ENCODE results near the gene TUB.

Gene TUB

DNA sequence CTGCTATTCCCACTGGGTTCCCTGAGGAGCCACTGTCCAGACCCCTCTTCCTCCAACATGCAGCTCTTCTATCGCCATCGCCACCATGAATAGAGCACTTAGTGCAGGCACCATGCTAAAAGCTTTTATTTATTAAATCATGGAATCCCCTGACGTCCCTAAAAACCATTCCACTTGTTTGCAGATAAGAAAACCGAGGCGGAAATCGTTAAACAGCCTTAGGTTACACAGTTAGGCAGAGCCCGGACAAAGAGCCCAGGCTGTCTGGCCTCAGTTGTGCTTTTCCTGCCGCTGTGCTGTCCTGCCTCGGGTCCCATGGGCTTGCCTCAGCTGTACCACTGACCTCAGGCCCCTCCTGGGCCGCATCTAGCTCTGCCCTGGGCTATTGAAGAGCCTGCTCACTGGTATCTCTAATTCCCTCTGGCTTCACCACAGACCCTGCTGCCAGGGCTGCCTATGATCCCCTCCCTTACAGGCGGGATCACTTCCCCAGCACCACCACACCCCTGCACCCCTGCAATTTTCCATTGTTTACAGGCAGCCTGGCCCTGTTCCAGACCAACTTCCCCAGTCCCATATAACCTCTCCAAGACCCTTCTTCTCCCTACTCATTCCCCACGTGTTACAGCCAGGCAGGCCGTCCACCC is 13.0 kb upstream of the TUB start:
- H3K4me3 ChIP-seq (ENCODE audit: low read depth, low read length) = no peak overlapping the region

GRCh38 chr11:8068605-8069221 is 12.3 kb upstream of the TUB start:
- no peak overlapping the region for H3K4me3 ChIP-seq (ENCODE audit: low read depth, low read length)

DNA sequence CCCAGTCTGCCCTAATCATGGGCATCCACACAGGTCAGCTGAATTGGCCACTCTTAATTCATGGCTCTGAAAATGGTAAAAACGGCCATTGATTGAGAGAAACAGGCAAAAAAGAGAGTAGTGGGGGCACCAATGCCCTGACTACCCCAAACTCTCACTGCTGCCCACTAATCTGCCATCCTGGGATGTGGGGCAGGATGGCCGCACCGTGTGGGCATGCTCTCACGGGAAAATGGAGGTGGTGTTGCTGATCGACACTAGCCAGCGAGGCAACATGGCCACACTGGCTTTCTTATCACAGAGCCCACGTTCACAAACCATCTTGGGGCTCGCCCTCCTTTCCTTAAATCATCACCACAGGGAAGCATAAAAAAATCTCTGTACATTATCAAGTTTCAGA is 11.2 kb upstream of the TUB start:
- no peak overlapping the region for H3K4me3 ChIP-seq (ENCODE audit: low read depth, low read length)

DNA sequence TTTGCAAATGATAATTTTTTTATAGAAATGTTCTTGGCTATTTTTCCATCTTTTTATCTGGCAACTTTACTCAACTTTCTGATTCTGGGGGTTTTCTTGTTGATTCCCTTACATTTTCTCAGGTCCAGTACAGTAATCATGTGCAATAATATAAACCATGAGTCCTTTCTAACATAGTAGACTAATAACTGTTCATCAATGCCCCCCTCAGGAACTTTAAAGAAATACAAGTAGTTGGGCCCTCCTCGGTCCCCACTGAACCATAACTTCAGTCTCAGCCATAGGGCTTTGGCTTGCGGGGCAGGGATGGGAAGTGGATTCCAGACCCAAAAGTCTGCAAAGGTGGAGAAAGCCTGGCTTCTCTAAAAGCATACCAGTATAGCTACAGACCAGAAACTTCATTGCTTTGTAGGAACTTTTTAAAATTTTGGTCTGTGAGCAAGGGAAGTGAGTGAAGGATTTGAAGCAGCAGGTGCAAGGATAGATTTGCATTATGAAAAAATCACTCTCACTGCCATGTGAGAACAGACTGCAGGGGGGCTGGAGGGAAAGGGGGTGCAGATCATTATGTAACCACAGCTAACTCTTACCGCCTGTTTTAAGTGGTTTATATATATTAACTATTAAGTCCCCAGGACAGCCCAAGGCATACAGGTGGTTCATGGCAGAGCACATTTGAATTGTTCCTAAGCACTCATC is 10.4 kb upstream of the TUB start:
- H3K4me3 ChIP-seq (ENCODE audit: low read depth, low read length) = no peak overlapping the region

- H3K4me3 ChIP-seq (ENCODE audit: low read depth, low read length) = no peak overlapping the region
Measured at GRCh38 chr11:8071616-8072581, 9.1 kb upstream of the TUB start.

DNA sequence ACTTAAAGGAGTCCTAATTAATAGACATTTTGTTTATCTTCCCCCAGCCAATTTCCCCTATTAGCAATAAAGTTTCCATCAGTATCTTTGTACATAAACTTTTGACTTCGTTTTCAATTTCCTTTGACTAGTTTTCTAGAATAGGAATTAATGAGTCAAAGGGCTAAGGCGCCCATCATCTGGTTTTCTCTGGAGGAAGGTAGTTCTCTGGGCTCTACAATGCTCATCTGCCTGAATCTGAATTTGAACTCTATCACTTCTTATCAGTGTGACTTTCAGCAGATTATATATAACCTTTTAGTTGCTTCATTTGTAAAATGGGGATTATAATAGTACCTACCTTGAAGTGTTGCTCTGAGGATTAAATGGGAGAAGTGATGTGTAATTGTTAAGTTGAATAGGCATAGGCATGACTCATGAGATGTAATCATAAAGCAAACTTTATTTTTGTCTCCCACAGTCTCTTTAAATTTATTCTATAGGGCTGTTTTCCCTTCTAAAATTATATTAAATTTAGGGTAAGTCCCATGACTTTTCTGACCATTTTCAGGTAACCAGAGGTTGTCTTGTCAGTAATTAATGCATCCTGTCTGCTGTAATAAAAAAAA is 5.8 kb upstream of the TUB start:
- no peak overlapping the region for H3K4me3 ChIP-seq (ENCODE audit: low read depth, low read length)

DNA sequence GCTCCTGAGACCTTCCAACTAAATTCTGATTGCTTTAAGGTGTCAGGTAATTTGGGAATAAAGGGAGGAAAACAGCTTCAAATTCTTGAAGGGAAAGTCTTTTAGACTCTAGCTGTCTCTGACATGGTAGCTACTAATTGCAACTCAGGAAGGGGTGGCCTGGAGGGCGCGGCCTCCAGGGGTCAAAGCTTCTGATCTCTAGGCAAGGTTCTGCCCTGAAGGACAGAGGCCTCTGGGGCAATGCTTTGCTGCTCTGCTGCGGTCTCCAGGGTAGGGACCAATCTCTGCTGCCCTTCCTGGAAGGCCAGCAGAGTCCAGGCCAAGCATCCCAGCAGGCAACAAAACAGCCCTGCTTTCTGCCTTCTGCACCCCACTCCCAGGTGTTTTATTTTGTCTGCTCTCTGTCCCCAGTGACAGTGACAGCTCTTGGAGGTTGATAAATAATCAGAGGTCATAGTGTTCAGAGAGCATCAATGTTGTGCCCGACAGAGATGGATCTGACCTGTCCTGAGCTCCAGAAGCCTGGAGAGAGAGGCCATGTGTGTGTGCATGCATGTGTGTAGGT is 1.8 kb upstream of the TUB start:
- H3K4me3 ChIP-seq (ENCODE audit: low read depth, low read length) = no peak overlapping the region

DNA sequence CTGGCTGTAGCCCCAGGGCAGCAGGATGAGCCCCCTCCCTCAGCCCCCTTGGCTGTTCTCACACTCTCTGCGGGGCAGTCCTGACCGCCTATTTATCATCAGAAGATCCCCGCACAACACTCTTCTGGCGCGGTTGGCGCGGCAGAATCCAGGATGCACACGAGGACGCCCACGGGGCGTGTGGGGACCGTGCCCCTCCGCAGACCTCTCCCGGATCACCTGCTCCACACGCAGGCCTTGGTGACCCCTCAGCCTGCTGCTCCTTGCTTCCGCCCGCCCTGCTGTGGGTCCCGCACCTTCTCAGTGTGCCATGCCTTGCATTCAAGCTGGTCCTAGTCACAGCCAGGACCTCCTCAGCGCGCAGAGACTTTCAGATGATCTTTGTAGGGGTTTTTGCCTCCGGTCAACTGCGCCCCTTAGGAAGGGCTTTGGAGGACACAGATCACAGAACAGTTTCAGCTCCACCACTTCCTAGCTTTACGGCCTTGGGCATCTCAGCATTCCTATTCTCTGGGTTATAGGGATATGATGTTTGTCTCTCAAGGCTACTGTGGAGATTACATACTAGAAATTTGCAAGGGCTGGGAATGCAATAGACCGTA is 841 bp upstream of the TUB start:
- peak overlapping the region; percentile 51 for H3K4me3 ChIP-seq (ENCODE audit: low read depth, low read length)

- H3K4me3 ChIP-seq (ENCODE audit: low read depth, low read length) = peak overlapping the region; percentile 51
Measured at GRCh38 chr11:8081591-8082250, 710 bp downstream of the TUB start.

DNA sequence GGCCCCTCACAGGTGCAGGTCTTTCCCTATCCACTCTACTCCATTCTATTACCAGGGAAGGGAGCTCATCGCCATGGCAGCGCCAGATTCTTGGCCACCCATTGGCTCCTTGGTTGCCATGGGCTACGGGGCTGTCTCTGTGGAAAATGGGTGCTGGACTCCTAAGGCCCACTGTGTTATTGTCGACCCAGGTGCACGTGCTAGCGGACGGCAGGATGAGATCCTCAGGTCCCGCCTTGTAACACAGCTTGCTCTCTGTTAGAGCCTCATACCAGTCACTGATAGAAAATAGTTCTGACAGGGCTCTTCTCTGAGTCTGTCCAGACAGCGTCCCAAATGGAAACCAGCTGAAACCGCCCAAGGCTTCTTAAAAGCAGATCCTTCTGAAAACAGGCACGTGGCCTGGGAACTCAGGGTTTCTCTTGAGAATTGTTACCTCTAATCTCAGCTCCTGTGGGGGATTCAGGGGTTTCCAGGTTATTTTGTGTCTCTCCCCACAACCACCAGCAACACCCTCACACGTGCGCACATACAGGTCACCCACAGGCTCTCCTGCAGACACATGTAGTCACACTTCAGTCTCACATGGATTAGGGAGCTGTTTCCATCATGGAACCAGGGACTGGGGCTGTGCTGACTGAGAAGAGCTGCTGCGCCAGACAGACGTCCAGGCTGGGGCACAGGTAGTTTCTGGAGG is 1.5 kb downstream of the TUB start:
- H3K4me3 ChIP-seq (ENCODE audit: low read depth, low read length) = no peak overlapping the region

DNA sequence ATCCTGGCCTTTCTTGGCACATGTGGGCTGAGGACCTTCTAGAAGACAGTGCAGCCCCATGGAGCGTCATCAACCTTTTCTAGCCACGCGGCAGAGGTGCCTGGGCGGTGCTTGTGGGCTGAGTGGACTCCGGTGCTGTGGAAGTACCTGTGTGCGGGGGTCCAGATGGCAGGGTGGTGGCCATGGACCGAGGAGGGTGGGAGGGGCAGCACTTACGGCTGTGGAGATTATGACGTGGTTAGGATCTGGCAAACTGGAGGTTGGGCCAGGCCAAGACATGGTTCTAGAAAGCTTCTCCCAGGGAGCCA is 2.0 kb downstream of the TUB start:
- H3K4me3 ChIP-seq (ENCODE audit: low read depth, low read length) = no peak overlapping the region

- no peak overlapping the region for H3K4me3 ChIP-seq (ENCODE audit: low read depth, low read length)
Measured at GRCh38 chr11:8083871-8084281, 2.9 kb downstream of the TUB start.

GRCh38 chr11:8084352-8084751 is 3.3 kb downstream of the TUB start:
- no peak overlapping the region for H3K4me3 ChIP-seq (ENCODE audit: low read depth, low read length)

DNA sequence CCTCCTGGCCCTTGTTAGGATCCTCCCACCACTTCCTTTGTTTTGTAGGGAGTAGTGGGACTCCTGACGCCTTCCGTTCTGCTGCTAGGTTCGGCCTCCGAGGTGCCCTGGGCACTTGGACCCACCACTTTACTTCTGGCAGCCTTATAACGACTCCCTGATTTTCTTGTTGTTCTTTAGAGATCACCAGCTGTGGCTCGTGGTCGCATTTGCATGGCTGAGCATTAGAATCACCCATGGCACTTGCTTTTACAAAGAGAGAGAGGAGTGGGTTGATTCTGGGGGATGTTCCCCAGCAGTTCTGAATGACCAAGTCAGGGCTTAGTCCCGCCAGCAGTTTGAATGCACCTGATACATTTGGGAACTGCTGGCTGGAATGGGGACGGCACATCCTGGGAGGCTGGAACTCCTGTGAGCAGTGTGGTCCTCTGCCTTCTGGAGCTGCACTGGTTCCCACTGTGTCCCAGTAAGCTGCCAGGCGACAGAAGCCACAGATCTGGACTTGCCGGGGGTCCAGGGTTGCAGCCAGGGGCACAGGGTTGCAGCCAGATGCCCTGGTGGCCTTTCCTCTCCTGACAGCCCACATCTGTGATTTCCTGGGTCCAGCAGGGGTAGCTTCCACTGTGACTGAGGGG is 4.1 kb downstream of the TUB start:
- no peak overlapping the region for H3K4me3 ChIP-seq (ENCODE audit: low read depth, low read length)

GRCh38 chr11:8086001-8086479 is 5.0 kb downstream of the TUB start:
- no peak overlapping the region for H3K4me3 ChIP-seq (ENCODE audit: low read depth, low read length)

DNA sequence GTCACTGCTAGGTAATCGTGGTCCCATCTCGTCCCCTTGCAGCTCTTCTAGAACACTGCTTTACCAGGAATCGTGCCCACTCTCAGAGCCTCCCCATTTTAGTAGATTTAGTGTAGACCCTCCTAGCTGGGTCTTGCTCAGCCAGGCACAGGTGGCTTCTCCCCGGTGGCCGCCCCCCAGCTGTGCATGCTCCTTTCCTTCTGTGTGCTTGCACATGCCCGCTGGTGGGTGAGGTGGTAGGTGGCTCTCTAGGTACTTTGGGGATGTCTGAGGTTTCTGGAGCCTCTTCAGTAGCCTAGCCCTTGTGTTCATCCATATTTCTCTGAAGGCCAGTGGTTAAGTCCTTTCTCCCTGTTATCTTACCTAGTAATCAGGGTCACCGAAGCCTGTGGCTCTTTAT is 5.6 kb downstream of the TUB start:
- no peak overlapping the region for H3K4me3 ChIP-seq (ENCODE audit: low read depth, low read length)

- H3K4me3 ChIP-seq (ENCODE audit: low read depth, low read length) = no peak overlapping the region
Measured at GRCh38 chr11:8087185-8087584, 6.2 kb downstream of the TUB start.

DNA sequence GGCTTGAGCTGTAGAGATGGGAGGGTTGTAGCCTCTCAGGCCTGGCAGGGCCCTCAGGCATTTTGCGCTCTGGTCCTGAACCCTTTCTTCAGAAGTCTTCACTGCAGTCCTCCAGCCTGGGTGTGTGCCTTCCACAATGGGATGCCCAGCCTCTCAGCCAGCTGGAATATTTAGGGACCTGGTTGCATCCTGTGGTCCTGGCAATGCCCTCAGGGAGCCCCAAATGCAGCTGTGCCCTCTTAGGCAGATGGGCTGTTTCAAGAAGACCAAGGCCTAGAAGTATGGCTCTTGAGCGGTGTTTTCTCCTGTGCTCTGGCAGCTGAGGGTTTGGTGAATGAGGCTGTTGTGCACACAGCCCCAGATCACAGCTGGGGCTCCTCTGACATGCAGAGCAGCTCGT is 6.7 kb downstream of the TUB start:
- no peak overlapping the region for H3K4me3 ChIP-seq (ENCODE audit: low read depth, low read length)
